CD14-positive monocyte (primary cell): ENCODE data around the gene SHROOM3. TPM values are rescaled to one million over a fixed set of nuclear protein-coding genes. Genes with fewer than 3 reads are reported as not detected.

Experiments
- DNase-seq, 3 donors: peaks; one replicate each; pipeline ENCODE4 v3.0.0-alpha.2; 2011 to 2022
- H2AFZ ChIP-seq: 2 replicates; pipeline ENCODE4 v1.6.0; 2012; ENCODE audit warnings: mild to moderate bottlenecking, low read depth, low read length, inconsistent platforms; ENCODE audit not compliant: insufficient read depth, poor library complexity, severe bottlenecking
- H3K27ac ChIP-seq, 2 donors: 1 replicate in 1 of 2; 2 replicates in 1 of 2; pipeline ENCODE4 v1.5.1; 2012 to 2013; ENCODE audit warnings: low read length in 2 of 2, control low read depth in 1 of 2, inconsistent platforms in 1 of 2, low read depth in 1 of 2, mild to moderate bottlenecking in 1 of 2
- H3K27me3 ChIP-seq, 2 donors: one replicate each; pipeline versions ENCODE4 v1.6.0 to v1.6.1; 2011 to 2013; ENCODE audit warnings: low read length in 2 of 2; ENCODE audit not compliant: control insufficient read depth in 2 of 2, insufficient read depth in 2 of 2
- H3K36me3 ChIP-seq, 2 donors: replicated peaks in 1 of 2; 1 replicate in 1 of 2; 2 replicates in 1 of 2; pipeline versions ENCODE4 v1.5.1 to v1.6.1; 2012 to 2013; ENCODE audit warnings: low read length in 2 of 2, control low read depth in 1 of 2, inconsistent platforms in 1 of 2, mild to moderate bottlenecking in 1 of 2; ENCODE audit not compliant: insufficient read depth in 2 of 2, control insufficient read depth in 1 of 2
- H3K4me1 ChIP-seq, 2 donors: 1 replicate in 1 of 2; 2 replicates in 1 of 2; pipeline versions ENCODE4 v1.5.1 to v1.6.1; 2012 to 2013; ENCODE audit warnings: low read length in 2 of 2, control low read depth in 1 of 2, inconsistent platforms in 1 of 2, mild to moderate bottlenecking in 1 of 2, moderate library complexity in 1 of 2; ENCODE audit not compliant: insufficient read depth in 2 of 2, control insufficient read depth in 1 of 2
- H3K4me2 ChIP-seq: replicated peaks from 2 replicates; pipeline ENCODE3; 2012; ENCODE audit warnings: low read length, moderate library complexity, mild to moderate bottlenecking; ENCODE audit not compliant: poor library complexity, severe bottlenecking; ENCODE audit errors: extremely low read depth
- H3K4me3 ChIP-seq, 3 experiments: fragments of 200-600 bp in 1 of 3; sonication (generic) in 1 of 3; replicated peaks in 1 of 3; 1 replicate in 2 of 3; 2 replicates in 1 of 3; pipeline ENCODE4 v1.5.1; 2011 to 2013; ENCODE audit warnings: low read length in 3 of 3, mild to moderate bottlenecking in 3 of 3, control low read depth in 2 of 3, low read depth in 2 of 3, inconsistent platforms in 1 of 3, moderate library complexity in 1 of 3
- H3K79me2 ChIP-seq: 2 replicates; pipeline ENCODE4 v1.6.0; 2012; ENCODE audit warnings: mild to moderate bottlenecking, control low read depth, inconsistent platforms, low read length, moderate library complexity; ENCODE audit not compliant: insufficient read depth
- H3K9ac ChIP-seq: 2 replicates; pipeline ENCODE4 v1.6.0; 2017; ENCODE audit warnings: low read length, mild to moderate bottlenecking; ENCODE audit not compliant: insufficient read depth, poor library complexity, severe bottlenecking
- H3K9me3 ChIP-seq, 2 donors: replicated peaks in 1 of 2; 1 replicate in 1 of 2; 2 replicates in 1 of 2; pipeline versions ENCODE4 v1.5.1 to v1.6.1; 2012 to 2013; ENCODE audit warnings: low read length in 2 of 2, control low read depth in 1 of 2; ENCODE audit not compliant: control insufficient read depth in 1 of 2, insufficient read depth in 1 of 2
- H4K20me1 ChIP-seq: 2 replicates; pipeline ENCODE4 v1.6.0; 2012; ENCODE audit warnings: mild to moderate bottlenecking, low read length, control low read depth, moderate library complexity; ENCODE audit not compliant: insufficient read depth
- H3K27ac Mint-ChIP-seq, 7 donors: one replicate each; pipeline ENCODE4 v1.8.0; 2020; ENCODE audit warnings: mild to moderate bottlenecking in 7 of 7, mixed read lengths in 7 of 7, moderate library complexity in 6 of 7, inconsistent platforms in 2 of 7
- H3K27me3 Mint-ChIP-seq, 3 donors: one replicate each; pipeline ENCODE4 v1.8.0; 2021 to 2022; ENCODE audit warnings: low read depth in 3 of 3, mild to moderate bottlenecking in 3 of 3, mixed read lengths in 3 of 3, moderate library complexity in 3 of 3, inconsistent platforms in 1 of 3
- H3K36me3 Mint-ChIP-seq, 2 donors: one replicate each; pipeline ENCODE4 v1.8.0; 2020; ENCODE audit warnings: mixed read lengths in 2 of 2, inconsistent platforms in 1 of 2, mild to moderate bottlenecking in 1 of 2
- H3K4me1 Mint-ChIP-seq: one replicate; pipeline ENCODE4 v1.8.0; 2020; ENCODE audit warnings: mild to moderate bottlenecking, mixed read lengths
- H3K4me3 Mint-ChIP-seq, 2 donors: one replicate each; pipeline ENCODE4 v1.8.0; 2020; ENCODE audit warnings: mild to moderate bottlenecking in 2 of 2, mixed read lengths in 2 of 2, moderate library complexity in 1 of 2
- H3K9me3 Mint-ChIP-seq, 7 donors: one replicate each; pipeline ENCODE4 v1.8.0; 2020 to 2022; ENCODE audit warnings: mixed read lengths in 7 of 7, mild to moderate bottlenecking in 6 of 7, moderate library complexity in 6 of 7, inconsistent platforms in 2 of 7
- CTCF ChIP-seq: fragments of 200-600 bp; IDR thresholded peaks from one replicate; pipeline ENCODE4 v1.8.0; 2022; ENCODE audit warnings: antibody characterized with exemption, mild to moderate bottlenecking
- WGBS: methylation state at CpG from one replicate; pipeline ENCODE4 v1.1.5; 2013; ENCODE audit warnings: missing lambda C conversion rate; ENCODE audit not compliant: insufficient coverage; 5-methylcytosine and 5-hydroxymethylcytosine counted together
- intact Hi-C, 2 donors: fragments of 100-400 bp; cut with micrococcal nuclease; formaldehyde crosslinking; loops; one replicate each; pipeline versions ENCODE4 v1.15.0 to v1.15.1; 2023
- polyA plus RNA-seq, 3 donors: library from polyadenylated mRNA; depleted of rRNA in 1 of 3; unstranded in 2 of 3; stranded (reverse) in 1 of 3; fragments of 300-500 nt in 2 of 3; fragments of >200 nt in 1 of 3; fragmentation: Illumina TruSeq in 2 of 3; gene quantifications; 1 replicate in 2 of 3; 2 replicates in 1 of 3; pipeline ENCODE4 v1.2.3, GENCODE V29; 2012 to 2021

The SHROOM3 gene
- polyA plus RNA-seq, 3 donors: not detected

GRCh38 chr4:76702440-76703122 lies 267.6 kb downstream of the SHROOM3 start:
- H3K4me3 ChIP-seq: no peak overlapping the region
- 100% methylated on average over 1 of the region's 4 CpGs for WGBS
- H3K27ac ChIP-seq: no peak overlapping the region
- Mint-ChIP-seq H3K9me3 (peaks cover 0 to 1% (median 0%) of the 10 kb centered on the region in 7 donors), H3K4me1 (no peaks in the 10 kb centered on the region), H3K4me3 (no peak overlapping the region), H3K27ac (no peak overlapping the region), H3K27me3 (peaks cover under 1 to 10% (median 4%) of the 10 kb centered on the region in 3 donors), H3K36me3 (no peaks in the 10 kb centered on the region)
- H2AFZ ChIP-seq: no peak overlapping the region
- H3K9ac ChIP-seq: no peak overlapping the region
- H3K79me2 ChIP-seq: no peaks in the 10 kb centered on the region
- H3K9me3 ChIP-seq: no peaks in the 10 kb centered on the region
- intact Hi-C loops: no loop called here
- DNase-seq: no peak
- H4K20me1 ChIP-seq: no peaks in the 10 kb centered on the region
- TF ChIP-seq CTCF: no peak
- no peaks in the 10 kb centered on the region for H3K4me1 ChIP-seq
- no peak overlapping the region for H3K4me2 ChIP-seq
- no peaks in the 10 kb centered on the region for H3K27me3 ChIP-seq
- no peaks in the 10 kb centered on the region for H3K36me3 ChIP-seq

- no peaks in the 10 kb centered on the region for H3K9me3 ChIP-seq
- no peak for TF ChIP-seq CTCF
- H3K27ac ChIP-seq: no peak overlapping the region
- H4K20me1 ChIP-seq: no peaks in the 10 kb centered on the region
- Mint-ChIP-seq H3K27me3 (peaks cover 0 to 7% (median 4%) of the 10 kb centered on the region in 3 donors), H3K27ac (peak overlapping the region in 1 of 7 donors; percentile 31), H3K4me1 (no peaks in the 10 kb centered on the region), H3K4me3 (no peak overlapping the region), H3K36me3 (no peaks in the 10 kb centered on the region), H3K9me3 (peaks cover 0 to 3% (median 0%) of the 10 kb centered on the region in 7 donors)
- H3K4me3 ChIP-seq: no peak overlapping the region
- DNase-seq: no peak
- no peaks in the 10 kb centered on the region for H3K4me1 ChIP-seq
- H3K4me2 ChIP-seq: no peak overlapping the region
- H3K27me3 ChIP-seq: no peaks in the 10 kb centered on the region
- no peaks in the 10 kb centered on the region for H3K79me2 ChIP-seq
- no peak overlapping the region for H3K9ac ChIP-seq
- H2AFZ ChIP-seq: no peak overlapping the region
- WGBS: 86% methylated on average over 1 of the region's 1 CpG
- intact Hi-C loops: no loop called here
- no peaks in the 10 kb centered on the region for H3K36me3 ChIP-seq
Observed at GRCh38 chr4:76703123-76703490, 268.1 kb downstream of the SHROOM3 start.
